ENCODE data around the gene RECQL5.

- TF ChIP-seq, protein P1, sequence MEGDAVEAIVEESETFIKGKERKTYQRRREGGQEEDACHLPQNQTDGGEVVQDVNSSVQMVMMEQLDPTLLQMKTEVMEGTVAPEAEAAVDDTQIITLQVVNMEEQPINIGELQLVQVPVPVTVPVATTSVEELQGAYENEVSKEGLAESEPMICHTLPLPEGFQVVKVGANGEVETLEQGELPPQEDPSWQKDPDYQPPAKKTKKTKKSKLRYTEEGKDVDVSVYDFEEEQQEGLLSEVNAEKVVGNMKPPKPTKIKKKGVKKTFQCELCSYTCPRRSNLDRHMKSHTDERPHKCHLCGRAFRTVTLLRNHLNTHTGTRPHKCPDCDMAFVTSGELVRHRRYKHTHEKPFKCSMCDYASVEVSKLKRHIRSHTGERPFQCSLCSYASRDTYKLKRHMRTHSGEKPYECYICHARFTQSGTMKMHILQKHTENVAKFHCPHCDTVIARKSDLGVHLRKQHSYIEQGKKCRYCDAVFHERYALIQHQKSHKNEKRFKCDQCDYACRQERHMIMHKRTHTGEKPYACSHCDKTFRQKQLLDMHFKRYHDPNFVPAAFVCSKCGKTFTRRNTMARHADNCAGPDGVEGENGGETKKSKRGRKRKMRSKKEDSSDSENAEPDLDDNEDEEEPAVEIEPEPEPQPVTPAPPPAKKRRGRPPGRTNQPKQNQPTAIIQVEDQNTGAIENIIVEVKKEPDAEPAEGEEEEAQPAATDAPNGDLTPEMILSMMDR (IDR thresholded peaks at IDR 0.05 in 4 of 5, conservative IDR thresholded peaks at IDR 0.05 in 1 of 5): no peak
- TF ChIP-seq POLR2A (IDR thresholded peaks at IDR 0.05): no peak
Observed at GRCh38 chr17:75680431-75680830, 13.5 kb upstream of the RECQL5 start.
